Fibroblast of the conjunctiva (primary cell): ENCODE data around the gene SPAG7.

Experiments used
- DNase-seq: peaks from one replicate; pipeline ENCODE4 v3.0.0-alpha.2; 2010; ENCODE audit warnings: low read depth

SPAG7 gene

GRCh38 chr17:4974115-4974670 is 6.6 kb upstream of the SPAG7 start:
- no peak for DNase-seq

- DNase-seq, result no peak
Observed at GRCh38 chr17:4973256-4974114, 5.9 kb upstream of the SPAG7 start.

DNA sequence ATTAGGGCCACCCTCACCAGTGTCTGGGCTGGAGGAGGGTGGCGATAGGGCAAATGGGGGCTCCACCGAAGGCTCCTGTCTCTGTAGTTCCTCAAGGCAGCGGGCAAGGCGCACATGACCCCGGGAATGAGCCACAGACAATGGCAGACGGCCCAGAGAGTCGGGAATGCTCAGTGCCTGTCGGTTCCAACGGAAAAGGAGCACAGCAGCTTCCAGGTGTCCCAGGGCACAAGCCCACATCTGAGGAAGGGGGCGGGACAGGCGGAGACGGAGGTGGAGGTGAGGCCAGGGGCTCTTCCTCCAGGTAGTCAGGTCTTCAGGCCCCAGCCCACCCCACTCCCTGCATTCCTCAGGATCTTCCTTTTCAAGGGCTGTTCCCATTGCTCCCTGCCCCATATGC is 5.1 kb upstream of the SPAG7 start:
- DNase-seq, result no peak

GRCh38 chr17:4972322-4972721 is 4.7 kb upstream of the SPAG7 start:
- DNase-seq, result no peak

DNA sequence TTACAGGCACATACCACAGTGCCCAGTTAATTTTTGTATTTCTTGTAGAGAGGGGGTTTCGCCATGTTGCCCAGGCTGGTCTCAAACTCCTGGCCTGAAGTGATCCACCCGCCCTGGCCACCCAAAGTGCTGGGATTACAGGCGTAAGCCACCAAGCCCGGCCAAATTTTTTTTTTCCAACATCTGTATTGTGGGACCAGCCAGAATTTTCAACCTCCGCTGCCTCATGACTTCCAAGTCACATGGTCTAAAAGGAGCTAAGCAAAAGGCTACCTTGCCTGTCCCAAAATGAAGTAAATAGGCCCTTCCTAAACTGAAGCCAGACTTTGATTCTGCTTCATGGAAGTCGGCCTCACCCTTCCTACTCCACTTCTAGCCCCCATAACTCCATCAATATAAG is 4.2 kb upstream of the SPAG7 start:
- no peak for DNase-seq

DNA sequence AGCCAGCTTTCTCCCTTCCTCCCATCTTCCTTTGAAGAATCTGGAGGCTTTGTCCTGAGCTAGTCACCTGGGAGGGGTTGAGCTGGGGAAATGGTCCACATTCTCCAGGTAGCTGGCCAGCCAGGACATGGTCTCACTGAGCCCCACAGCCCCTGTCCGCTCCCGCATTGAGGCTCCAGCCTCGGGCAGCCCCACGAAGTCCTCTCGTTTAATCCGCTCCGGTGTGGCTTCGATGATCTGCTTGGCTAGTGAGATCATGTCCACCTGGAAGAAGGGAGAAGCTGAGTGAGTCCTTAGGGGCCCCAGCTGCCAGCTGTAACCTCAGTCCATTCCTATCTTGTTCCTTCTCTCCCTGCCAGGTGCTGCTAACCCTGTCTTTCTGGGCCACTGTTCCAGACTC is 2.7 kb upstream of the SPAG7 start:
- DNase-seq, result no peak

GRCh38 chr17:4969551-4970173 is 2.0 kb upstream of the SPAG7 start:
- no peak for DNase-seq

DNA sequence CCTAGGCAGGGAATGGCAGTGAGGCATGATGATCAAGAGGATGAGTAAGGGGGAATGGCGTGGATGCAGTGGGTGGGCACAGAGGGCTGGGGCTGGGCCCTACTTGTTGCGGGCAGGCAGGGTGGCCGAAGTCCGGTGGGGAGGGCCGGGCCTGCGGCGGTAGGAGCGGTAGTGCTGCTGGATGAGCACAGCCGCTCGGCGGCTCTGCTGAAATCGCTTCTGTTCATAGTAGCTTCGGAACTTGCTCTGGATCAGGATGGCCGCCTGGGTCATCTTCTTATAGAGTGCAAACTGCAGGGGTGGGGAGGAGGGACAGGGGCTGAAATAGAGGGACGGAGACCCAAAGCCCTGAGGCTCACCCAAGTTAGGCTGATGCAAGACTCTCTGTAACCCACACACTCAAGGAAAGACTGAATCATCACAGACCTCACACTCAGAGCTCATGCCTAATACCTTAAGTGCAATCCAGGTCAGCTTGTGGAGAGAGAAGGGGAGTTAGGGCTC is 1.5 kb upstream of the SPAG7 start:
- peak; percentile 98 for DNase-seq

GRCh38 chr17:4968486-4969046 is 949 bp upstream of the SPAG7 start:
- no peak for DNase-seq

DNA sequence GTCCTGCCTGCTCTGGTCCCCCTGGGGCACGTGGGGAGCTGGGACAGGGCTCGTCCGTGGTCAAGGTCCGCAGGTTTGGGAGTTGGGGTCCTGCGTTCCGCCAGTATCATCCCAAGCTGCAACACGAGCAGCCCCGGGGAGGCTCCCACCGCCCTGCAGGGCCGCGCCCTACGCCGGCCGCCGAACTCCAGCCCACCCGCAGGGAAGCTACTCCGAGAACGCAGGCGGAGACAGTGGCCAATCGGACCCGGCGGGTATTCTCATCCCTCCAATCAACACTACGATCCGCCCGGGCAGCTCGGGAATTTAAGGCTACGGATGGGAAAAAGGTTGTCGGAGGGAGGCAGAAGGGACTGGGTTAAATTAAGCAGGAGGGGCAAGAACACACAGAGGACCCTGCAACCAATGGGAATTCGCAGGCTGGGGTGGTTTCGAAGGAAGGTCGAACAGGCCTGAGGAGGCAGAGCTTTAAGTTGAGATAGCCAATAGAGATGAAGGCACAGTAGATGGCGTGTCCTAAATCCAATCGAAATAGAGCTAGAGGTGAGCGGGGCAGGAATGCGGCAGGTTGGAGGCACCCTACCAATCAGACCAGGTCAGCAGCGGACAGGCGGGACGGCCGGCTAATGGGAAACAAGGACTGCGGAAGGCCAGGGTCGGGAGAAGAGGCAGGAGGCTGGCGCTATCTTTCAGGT is 626 bp downstream of the SPAG7 start:
- peak; percentile 99 for DNase-seq

DNA sequence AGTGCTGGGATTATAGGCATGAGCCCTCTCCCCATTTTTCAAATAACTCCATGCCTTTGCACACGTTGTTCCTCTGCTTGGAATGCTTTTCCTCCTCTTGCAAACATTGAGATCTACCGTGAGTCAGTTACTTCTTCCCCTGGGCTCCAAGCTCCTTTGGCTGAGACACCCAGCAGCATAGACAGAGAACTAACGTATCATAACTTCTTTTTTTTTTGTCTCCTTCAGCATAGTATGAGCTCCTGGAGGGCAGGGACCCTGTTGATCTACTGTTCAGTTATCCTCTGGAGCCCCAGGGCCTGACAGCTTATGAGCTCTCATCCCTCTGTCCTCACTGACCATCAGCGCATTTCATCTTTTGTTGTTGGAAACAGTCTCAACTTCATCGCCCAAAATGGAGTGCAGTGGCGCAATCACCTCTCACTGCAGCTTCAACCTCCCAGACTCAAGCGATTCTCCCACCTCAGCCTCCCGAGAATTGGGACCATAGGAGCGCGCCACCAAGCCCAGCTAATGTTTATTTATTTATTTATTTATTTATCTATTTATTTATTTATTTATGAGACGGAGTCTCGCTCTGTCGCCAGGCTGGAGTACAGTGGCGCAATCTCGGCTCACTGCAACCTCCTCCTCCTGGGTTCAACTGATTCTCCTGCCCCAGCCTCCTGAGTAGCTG is 2.2 kb downstream of the SPAG7 start:
- DNase-seq, result no peak

GRCh38 chr17:4960279-4960922 is 7.2 kb downstream of the SPAG7 start:
- DNase-seq, result no peak

DNA sequence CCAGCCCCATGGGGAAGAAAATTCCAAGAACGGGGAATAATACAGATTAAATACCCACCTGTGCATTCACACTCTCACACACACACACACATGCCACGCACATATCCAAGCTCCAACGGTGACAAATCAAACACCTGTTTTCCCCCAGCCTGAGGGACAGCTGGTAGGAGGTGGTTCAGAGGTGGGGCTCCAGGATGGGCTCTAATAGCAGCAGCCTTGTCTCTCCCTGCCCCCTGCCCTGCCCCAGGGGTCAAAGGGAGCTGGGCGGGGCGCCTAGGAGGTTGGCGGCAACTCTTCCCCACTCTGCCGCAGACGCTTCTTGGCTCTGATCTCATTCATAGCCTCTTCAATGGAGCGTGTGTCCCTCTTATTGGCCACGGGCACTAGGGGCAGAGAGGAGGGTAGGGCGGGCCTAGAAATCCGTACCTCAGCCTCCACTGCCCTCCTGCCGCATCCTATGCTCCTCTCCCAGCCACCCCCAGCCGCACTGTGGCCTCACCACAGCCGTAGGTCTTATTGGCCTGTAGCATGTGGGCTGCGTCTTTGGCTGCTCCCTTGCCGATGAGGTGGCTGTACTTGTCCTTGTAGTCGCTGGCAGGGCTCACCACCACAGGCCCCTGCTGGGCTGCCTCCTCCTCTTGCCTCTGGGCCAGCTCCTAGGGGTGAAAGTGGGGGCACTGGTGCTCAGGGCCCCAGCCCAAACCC is 8.2 kb downstream of the SPAG7 start:
- no peak for DNase-seq

GRCh38 chr17:4958102-4958501 is 9.5 kb downstream of the SPAG7 start:
- no peak for DNase-seq

GRCh38 chr17:4956493-4957061 is 11.0 kb downstream of the SPAG7 start:
- no peak for DNase-seq

GRCh38 chr17:4955091-4955490 is 12.5 kb downstream of the SPAG7 start:
- no peak for DNase-seq

- no peak for DNase-seq
Observed at GRCh38 chr17:4953451-4953961, 14.1 kb downstream of the SPAG7 start.

DNA sequence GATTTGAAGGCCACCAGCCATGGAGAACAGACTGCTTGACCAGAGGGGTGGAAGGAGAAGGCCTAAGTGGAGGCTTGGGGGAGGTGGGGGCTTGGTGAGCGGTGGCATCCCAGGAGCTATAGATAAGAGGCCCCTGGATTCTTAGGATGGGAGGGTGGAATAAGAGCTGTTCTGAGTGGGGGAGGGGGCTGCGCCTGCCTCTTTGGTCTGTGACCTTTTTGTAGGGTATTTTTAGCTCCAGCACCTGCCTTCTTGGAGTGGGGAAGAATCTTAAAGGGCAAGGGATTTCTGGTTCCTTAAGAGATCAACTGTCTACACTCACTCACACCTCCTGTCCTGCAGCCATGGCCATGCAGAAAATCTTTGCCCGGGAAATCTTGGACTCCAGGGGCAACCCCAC is 16.1 kb downstream of the SPAG7 start:
- no peak for DNase-seq

- no peak for DNase-seq
Observed at GRCh38 chr17:4950746-4951204, 16.8 kb downstream of the SPAG7 start, which contains the start of gene ENO3. TSS of gene ENO3 (plus strand) at chr17:4951119. CDS start at chr17:4951830, 711 bp downstream.
